Testis (tissue), 3 donors: ENCODE measurements around the gene KIF1C. TPM values are rescaled to one million over a fixed set of nuclear protein-coding genes. Genes with fewer than 3 reads are reported as not detected.
A peak's percentile ranks its signal among the peaks of the same experiment; 100 is the strongest.
"Not testable (repeated sequence)": the region's sequence is repeated elsewhere in the genome, so short reads cannot be mapped to it uniquely, and the experiment has no call there.

ENCODE experiments used
- DNase-seq: peaks from one replicate; pipeline ENCODE4 v3.0.0-alpha.2; 2019
- H3K27ac ChIP-seq, 2 donors: fragments of 200-600 bp; sonication (generic); one replicate each; pipeline ENCODE4 v1.5.1; 2019
- H3K27me3 ChIP-seq: fragments of 200-600 bp; sonication (generic); one replicate; pipeline ENCODE4 v1.5.1; 2019
- H3K36me3 ChIP-seq: fragments of 200-600 bp; sonication (generic); one replicate; pipeline ENCODE4 v1.5.1; 2017; ENCODE audit warnings: low read depth; ENCODE audit errors: missing control alignments
- H3K4me1 ChIP-seq: fragments of 200-600 bp; sonication (generic); one replicate; pipeline ENCODE4 v1.5.1; 2019
- H3K4me3 ChIP-seq, 2 donors: fragments of 200-600 bp; sonication (generic); one replicate each; pipeline ENCODE4 v1.5.1; 2017 to 2019
- H3K9me3 ChIP-seq: fragments of 200-600 bp; sonication (generic); one replicate; pipeline ENCODE4 v1.5.1; 2017
- CTCF ChIP-seq, 3 experiments: fragments of 450-650 bp in 2 of 3; fragments of 200-600 bp in 1 of 3; sonication (generic) in 1 of 3; IDR thresholded peaks; one replicate each; pipeline ENCODE4 v1.5.1; 2016 to 2019; ENCODE audit warnings: antibody characterized with exemption in 3 of 3, mild to moderate bottlenecking in 2 of 3, moderate library complexity in 1 of 3
- POLR2A ChIP-seq: fragments of 450-650 bp; IDR thresholded peaks from one replicate; pipeline ENCODE4 v1.6.1; 2017; ENCODE audit warnings: antibody characterized with exemption, mild to moderate bottlenecking, moderate library complexity
- WGBS, 2 donors: methylation state at CpG; one replicate each; pipeline ENCODE4 v1.1.5; 2018; 5-methylcytosine and 5-hydroxymethylcytosine counted together
- intact Hi-C: fragments of 100-400 bp; cut with DNase I; formaldehyde crosslinking; loops from one replicate; pipeline ENCODE4 v1.15.1; 2023; ENCODE audit warnings: low total_unique reads
- polyA plus RNA-seq: library from polyadenylated mRNA; stranded (reverse); fragments of 350-450 nt; fragmentation: Illumina TruSeq; extraction: RNeasy Lipid Tissue Mini Kit (QIAGEN cat#74804); gene quantifications from one replicate; pipeline ENCODE4 v1.2.3, GENCODE V29; 2014; ENCODE audit warnings: low read depth, low replicate concordance; ENCODE audit not compliant: insufficient read depth
- total RNA-seq, 2 donors: library from RNA; depleted of rRNA; stranded (reverse); fragments of >200 nt; gene quantifications; one replicate each; pipeline ENCODE4 v1.2.3, GENCODE V29; 2016

Gene KIF1C
- total and polyA plus RNA-seq, 3 donors from 2014 or later, result 51.1 to 79.9 (median 54.1) TPM

- Histone ChIP-seq H3K4me3 (no peak overlapping the region), H3K36me3 (no peaks in the 10 kb centered on the region), H3K27me3 (no peaks in the 10 kb centered on the region), H3K9me3 (no peaks in the 10 kb centered on the region), H3K4me1 (no peaks in the 10 kb centered on the region), H3K27ac (no peak overlapping the region)
- WGBS, 2 donors, result 61 to 69% methylated on average over 1 of the region's 1 CpG
- intact Hi-C loops, result no loop called here
- DNase-seq, result no peak
- no peak for TF ChIP-seq CTCF (IDR thresholded peaks at IDR 0.05)
- no peak for TF ChIP-seq POLR2A
Measured at GRCh38 chr17:5065227-5065744, 67.5 kb downstream of the KIF1C start.

- Histone ChIP-seq H3K9me3 (no peaks in the 10 kb centered on the region), H3K27me3 (no peaks in the 10 kb centered on the region), H3K4me3 (no peak overlapping the region), H3K36me3 (no peaks in the 10 kb centered on the region), H3K27ac (no peak overlapping the region), H3K4me1 (no peaks in the 10 kb centered on the region)
- WGBS, 2 donors, result 96% methylated on average over 3 of the region's 3 CpGs
- DNase-seq, result no peak
- TF ChIP-seq CTCF (IDR thresholded peaks at IDR 0.05) (no peak), POLR2A (no peak)
- intact Hi-C loops, result no loop called here
Measured at GRCh38 chr17:5068236-5068635, 70.5 kb downstream of the KIF1C start.

- Histone ChIP-seq H3K9me3 (no peaks in the 10 kb centered on the region), H3K27me3 (no peaks in the 10 kb centered on the region), H3K4me3 (no peak overlapping the region), H3K27ac (no peak overlapping the region), H3K4me1 (no peaks in the 10 kb centered on the region), H3K36me3 (no peaks in the 10 kb centered on the region)
- 58 to 75% methylated on average over 4 of the region's 4 CpGs for WGBS, 2 donors
- intact Hi-C loops, result no loop called here
- TF ChIP-seq CTCF (IDR thresholded peaks at IDR 0.05), result no peak
- TF ChIP-seq POLR2A, result no peak
- no peak for DNase-seq
Measured at GRCh38 chr17:5069724-5070123, 72.0 kb downstream of the KIF1C start.

- H3K4me1 ChIP-seq, H3K36me3 ChIP-seq, H3K9me3 ChIP-seq, intact Hi-C loops, H3K4me3 ChIP-seq, H3K27ac ChIP-seq, DNase-seq, H3K27me3 ChIP-seq: not testable (repeated sequence)
- 83% methylated on average over 4 to 5 of the region's 5 CpGs for WGBS, 2 donors
Measured at GRCh38 chr17:5075472-5075871, 77.7 kb downstream of the KIF1C start.

GRCh38 chr17:5077275-5077674 lies 79.5 kb downstream of the KIF1C start:
- H3K4me1 ChIP-seq, H3K9me3 ChIP-seq, H3K36me3 ChIP-seq, H3K27me3 ChIP-seq, DNase-seq, intact Hi-C loops: not testable (repeated sequence)
- 43 to 67% methylated on average over 24 of the region's 24 CpGs for WGBS, 2 donors
- Histone ChIP-seq H3K27ac (peak overlapping the region; percentile 58 to 83), H3K4me3 (peak overlapping the region; percentile 76 to 86)

- intact Hi-C loops, result no loop called here
- WGBS, 2 donors, result 3 to 5% methylated on average over 14 of the region's 14 CpGs
- TF ChIP-seq CTCF (IDR thresholded peaks at IDR 0.05) (no peak), POLR2A (no peak)
- no peaks in the 10 kb centered on the region for H3K9me3 ChIP-seq
- H3K27me3 ChIP-seq, result no peaks in the 10 kb centered on the region
- no peaks in the 10 kb centered on the region for H3K36me3 ChIP-seq
- peak overlapping the region; percentile 58 to 83 for H3K27ac ChIP-seq
- peak overlapping the region; percentile 76 to 86 for H3K4me3 ChIP-seq
- peaks cover 6% of the 10 kb centered on the region for H3K4me1 ChIP-seq
- no peak for DNase-seq
Measured at GRCh38 chr17:5077781-5078105, 80.0 kb downstream of the KIF1C start.
